Psoas muscle (tissue), 8 donors: ENCODE results near the gene NFIC. TPM values are rescaled to one million over a fixed set of nuclear protein-coding genes. Genes with fewer than 3 reads are reported as not detected.

ENCODE experiments used
- ATAC-seq, 4 donors: fragments of 200-7000 bp; cut with Tn5 transposase; one replicate each; pipeline ENCODE4 v1.9.1; 2020; ENCODE audit warnings: moderate library complexity in 3 of 4, mild to moderate bottlenecking in 2 of 4
- DNase-seq, 2 donors: peaks; one replicate each; pipeline ENCODE4 v3.0.0-alpha.2; 2020
- H3K27ac ChIP-seq: fragments of 200-600 bp; one replicate; pipeline ENCODE4 v1.8.0; 2022
- H3K27me3 ChIP-seq, 3 donors: fragments of 200-600 bp in 1 of 3; one replicate each; pipeline versions ENCODE4 v1.6.1 to v1.8.0; 2013 to 2022; ENCODE audit warnings: low read length in 2 of 3, mild to moderate bottlenecking in 2 of 3, moderate library complexity in 1 of 3; ENCODE audit not compliant: insufficient read depth in 3 of 3
- H3K36me3 ChIP-seq, 2 donors: fragments of 200-600 bp in 1 of 2; one replicate each; pipeline versions ENCODE4 v1.6.1 to v1.8.0; 2013 to 2022; ENCODE audit warnings: low read depth in 1 of 2, mild to moderate bottlenecking in 1 of 2, moderate library complexity in 1 of 2; ENCODE audit not compliant: insufficient read depth in 1 of 2
- H3K4me1 ChIP-seq: fragments of 200-600 bp; one replicate; pipeline ENCODE4 v1.8.0; 2022
- H3K4me3 ChIP-seq: fragments of 200-600 bp; one replicate; pipeline ENCODE4 v1.8.0; 2022; ENCODE audit warnings: mild to moderate bottlenecking
- H3K9me3 ChIP-seq: fragments of 200-600 bp; one replicate; pipeline ENCODE4 v1.8.0; 2022
- CTCF ChIP-seq: fragments of 200-600 bp; IDR thresholded peaks from one replicate; pipeline ENCODE4 v1.8.0; 2022; ENCODE audit warnings: antibody characterized with exemption
- WGBS, 3 donors: extraction: QIAGEN DNeasy Blood & Tissue Kit; methylation state at CpG; one replicate each; pipeline versions ENCODE4 v1.1.6 to v1.1.7; 2013; 5-methylcytosine and 5-hydroxymethylcytosine counted together
- intact Hi-C, 2 donors: fragments of 100-400 bp; cut with DNase I; formaldehyde crosslinking; loops; one replicate each; pipeline versions ENCODE4 v1.11.0 to v1.14.2; 2022
- polyA plus RNA-seq, 3 donors: library from polyadenylated mRNA; stranded (reverse); fragments of 200-250 nt; gene quantifications; one replicate each; pipeline ENCODE4 v1.2.3, GENCODE V29; 2013
- total RNA-seq, 4 donors: library from RNA; stranded (reverse); fragmentation: NEBNext Ultra II Directional in 2 of 4; extraction: Animal tissue kit (Norgen Biotek cat#: 25700) in 2 of 4; gene quantifications; one replicate each; pipeline versions ENCODE4 v1.2.1 to v1.2.4, GENCODE V29; 2021 to 2023
- donor health status: healthy with polysubstance abuse.
- donor health status: DM: no; HTN: no; CAD: no; lungs with moderate emphysema.
- donor health status: Bipolar disorder and iron deficiency.
- donor health status: healthy.
- donor health status: DM: yes; HTN: yes; CAD: no.
- donor health status: DM: no; HTN: no; CAD: no.
- donor health status: DM: no; HTN: no; CAD: no.
- donor health status: DM: yes; HTN: yes; CAD: no.

NFIC gene
- total and polyA plus RNA-seq, 7 donors: 100.0 to 439 (median 270) TPM

- Histone ChIP-seq H3K9me3 (no peaks in the 10 kb centered on the region), H3K36me3 (peaks cover 0 to 5% of the 10 kb centered on the region in 2 donors), H3K4me3 (no peak overlapping the region), H3K27ac (no peak overlapping the region), H3K27me3 (no peaks in the 10 kb centered on the region), H3K4me1 (peaks cover 22% of the 10 kb centered on the region)
- WGBS, 3 donors: 89 to 96% (median 95%) methylated on average over 2 of the region's 2 CpGs
- intact Hi-C loops: no loop called here
- ATAC-seq: no peak
- DNase-seq: no peak
- no peak for TF ChIP-seq CTCF
These were observed 151.3 kb downstream of the NFIC start for GRCh38 chr19:3517638-3518037.

- no peak for TF ChIP-seq CTCF
- no peak overlapping the region for H3K4me3 ChIP-seq
- no peak for ATAC-seq
- no peak for DNase-seq
- H3K36me3 ChIP-seq: peaks cover 0 to 8% of the 10 kb centered on the region in 2 donors
- WGBS, 3 donors: 80 to 85% (median 85%) methylated on average over 10 of the region's 10 CpGs
- H3K9me3 ChIP-seq: no peaks in the 10 kb centered on the region
- H3K4me1 ChIP-seq: peaks cover 16% of the 10 kb centered on the region
- intact Hi-C loops: no loop called here
- no peaks in the 10 kb centered on the region for H3K27me3 ChIP-seq
- H3K27ac ChIP-seq: no peak overlapping the region
These were observed 151.9 kb downstream of the NFIC start for GRCh38 chr19:3518255-3518654.

GRCh38 chr19:3518659-3519058 lies 152.3 kb downstream of the NFIC start:
- intact Hi-C loops: no loop called here
- 80 to 90% (median 87%) methylated on average over 2 of the region's 2 CpGs for WGBS, 3 donors
- Histone ChIP-seq H3K27me3 (no peaks in the 10 kb centered on the region), H3K27ac (no peak overlapping the region), H3K36me3 (peaks cover 0 to 12% of the 10 kb centered on the region in 2 donors), H3K4me3 (no peak overlapping the region), H3K4me1 (peaks cover 15% of the 10 kb centered on the region), H3K9me3 (no peaks in the 10 kb centered on the region)
- ATAC-seq: no peak
- no peak for DNase-seq
- TF ChIP-seq CTCF: no peak

Other genes starting within 250 kb of the NFIC start
- gene GNA15, start 230.6 kb upstream of the NFIC start, total RNA-seq: 1 to 10 TPM in 3 of 4 donors, under 1 TPM in 1; 0.91 to 1.9 (median 1.3) TPM
- under 1 TPM; 0.18 to 0.56 (median 0.31) TPM for gene GNA15, start 230.6 kb upstream of the NFIC start, polyA plus RNA-seq
- gene S1PR4, start 187.8 kb upstream of the NFIC start, total RNA-seq: under 1 TPM; 0.40 to 0.79 (median 0.70) TPM
- gene S1PR4, start 187.8 kb upstream of the NFIC start, polyA plus RNA-seq: under 1 TPM; 0.63 to 0.94 (median 0.77) TPM
- 10 to 100 TPM; 15.4 to 60.9 (median 28.5) TPM for gene NCLN, start 180.7 kb upstream of the NFIC start, total RNA-seq
- 10 to 100 TPM; 26.1 to 86.1 (median 63.7) TPM for gene NCLN, start 180.7 kb upstream of the NFIC start, polyA plus RNA-seq
- not detected for gene CELF5, start 141.9 kb upstream of the NFIC start, total RNA-seq
- gene CELF5, start 141.9 kb upstream of the NFIC start, polyA plus RNA-seq: under 1 TPM in 1 of 3 donors, not detected in 2; 0.06 TPM
- not detected for gene SMIM24, start 113.9 kb downstream of the NFIC start, total RNA-seq
- under 1 TPM; 0.10 to 0.53 (median 0.49) TPM for gene SMIM24, start 113.9 kb downstream of the NFIC start, polyA plus RNA-seq
- gene SMIM44, start 116.9 kb downstream of the NFIC start, total RNA-seq: not detected
- not detected for gene SMIM44, start 116.9 kb downstream of the NFIC start, polyA plus RNA-seq
- gene DOHH, start 134.1 kb downstream of the NFIC start, total RNA-seq: 10 to 100 TPM; 11.5 to 21.8 (median 17.1) TPM
- 10 to 100 TPM; 22.3 to 54.3 (median 45.3) TPM for gene DOHH, start 134.1 kb downstream of the NFIC start, polyA plus RNA-seq
- 10 to 100 TPM; 24.3 to 25.8 (median 25.1) TPM for gene FZR1, start 139.7 kb downstream of the NFIC start, total RNA-seq
- gene FZR1, start 139.7 kb downstream of the NFIC start, polyA plus RNA-seq: 10 to 100 TPM; 12.8 to 20.3 (median 13.7) TPM
- gene TEKTIP1, start 172.6 kb downstream of the NFIC start, total RNA-seq: 1 to 10 TPM in 1 of 4 donors, under 1 TPM in 1, not detected in 2; 0.44 to 1.0 TPM
- gene TEKTIP1, start 172.6 kb downstream of the NFIC start, polyA plus RNA-seq: not detected
- gene MFSD12, start 191.0 kb downstream of the NFIC start, total RNA-seq: 10 to 100 TPM; 16.3 to 25.2 (median 21.5) TPM
- 10 to 100 TPM; 25.6 to 46.6 (median 33.8) TPM for gene MFSD12, start 191.0 kb downstream of the NFIC start, polyA plus RNA-seq
- gene HMG20B, start 206.4 kb downstream of the NFIC start, total RNA-seq: 10 to 100 TPM; 14.3 to 27.2 (median 24.5) TPM
- 10 to 100 TPM; 21.4 to 25.2 (median 24.7) TPM for gene HMG20B, start 206.4 kb downstream of the NFIC start, polyA plus RNA-seq
- 1 to 10 TPM in 1 of 4 donors, under 1 TPM in 3; 0.30 to 1.1 (median 0.55) TPM for gene GIPC3, start 218.9 kb downstream of the NFIC start, total RNA-seq
- gene GIPC3, start 218.9 kb downstream of the NFIC start, polyA plus RNA-seq: under 1 TPM; 0.32 to 0.45 (median 0.33) TPM
- 1 to 10 TPM in 3 of 4 donors, under 1 TPM in 1; 0.89 to 3.0 (median 1.7) TPM for gene TBXA2R, start 240.3 kb downstream of the NFIC start, total RNA-seq
- 1 to 10 TPM in 2 of 3 donors, under 1 TPM in 1; 0.52 to 1.2 (median 1.1) TPM for gene TBXA2R, start 240.3 kb downstream of the NFIC start, polyA plus RNA-seq